ENCODE data around the gene FOXN3.
A peak's percentile ranks its signal among the peaks of the same experiment; 100 is the strongest.

Gene FOXN3

GRCh38 chr14:89417091-89417464 is at the start of gene FOXN3:
Gene FOXN3, minus strand, starts transcription at chr14:89417233. Its CDS starts 4,757 bp downstream, at chr14:89412476.
- peak; percentile 73 to 85 (median 80) for DNase-seq (ENCODE audit: low read depth in 3 of 3)

- no peak for DNase-seq (ENCODE audit: low read depth in 3 of 3)
These were observed 49.5 kb upstream of the FOXN3 start for GRCh38 chr14:89466484-89466883.

- no peak for DNase-seq (ENCODE audit: low read depth in 3 of 3)
These were observed 48.8 kb upstream of the FOXN3 start for GRCh38 chr14:89465876-89466275.

GRCh38 chr14:89461256-89461655 is 44.2 kb upstream of the FOXN3 start:
- DNase-seq (ENCODE audit: low read depth in 3 of 3): no peak

- no peak for DNase-seq (ENCODE audit: low read depth in 3 of 3)
These were observed 41.8 kb upstream of the FOXN3 start for GRCh38 chr14:89458713-89459420.

- no peak for DNase-seq (ENCODE audit: low read depth in 3 of 3)
These were observed 40.0 kb upstream of the FOXN3 start for GRCh38 chr14:89457007-89457406.

- DNase-seq (ENCODE audit: low read depth in 3 of 3): no peak
These were observed 38.4 kb upstream of the FOXN3 start for GRCh38 chr14:89455412-89455811.

GRCh38 chr14:89454996-89455395 is 38.0 kb upstream of the FOXN3 start:
- DNase-seq (ENCODE audit: low read depth in 3 of 3): no peak

- DNase-seq (ENCODE audit: low read depth in 3 of 3): no peak
These were observed 35.2 kb upstream of the FOXN3 start for GRCh38 chr14:89452281-89452680.

- DNase-seq (ENCODE audit: low read depth in 3 of 3): no peak
These were observed 34.2 kb upstream of the FOXN3 start for GRCh38 chr14:89451229-89451628.

GRCh38 chr14:89447182-89447944 is 30.3 kb upstream of the FOXN3 start:
- no peak for DNase-seq (ENCODE audit: low read depth in 3 of 3)

GRCh38 chr14:89445273-89445973 is 28.4 kb upstream of the FOXN3 start:
- peak in 1 of 3 donors; percentile 36 for DNase-seq (ENCODE audit: low read depth in 3 of 3)

GRCh38 chr14:89444516-89445125 is 27.6 kb upstream of the FOXN3 start:
- DNase-seq (ENCODE audit: low read depth in 3 of 3): no peak

- DNase-seq (ENCODE audit: low read depth in 3 of 3): no peak
These were observed 27.0 kb upstream of the FOXN3 start for GRCh38 chr14:89444044-89444443.

GRCh38 chr14:89443042-89443629 is 26.1 kb upstream of the FOXN3 start:
- DNase-seq (ENCODE audit: low read depth in 3 of 3): no peak

GRCh38 chr14:89442280-89442679 is 25.2 kb upstream of the FOXN3 start:
- no peak for DNase-seq (ENCODE audit: low read depth in 3 of 3)

GRCh38 chr14:89440986-89441909 is 24.2 kb upstream of the FOXN3 start:
- DNase-seq (ENCODE audit: low read depth in 3 of 3): no peak

- DNase-seq (ENCODE audit: low read depth in 3 of 3): no peak
These were observed 19.0 kb upstream of the FOXN3 start for GRCh38 chr14:89435892-89436656.

- DNase-seq (ENCODE audit: low read depth in 3 of 3): no peak
These were observed 18.5 kb upstream of the FOXN3 start for GRCh38 chr14:89435492-89435891.

- no peak for DNase-seq (ENCODE audit: low read depth in 3 of 3)
These were observed 15.2 kb upstream of the FOXN3 start for GRCh38 chr14:89432226-89432625.
